H9 (cell line): ENCODE data around the gene AGMO. TPM values are rescaled to one million over a fixed set of nuclear protein-coding genes. Genes with fewer than 3 reads are reported as not detected.

ENCODE experiments used
- DNase-seq: peaks from one replicate; pipeline ENCODE4 v3.0.0-alpha.2; 2017
- H2AFZ ChIP-seq: one replicate; pipeline ENCODE4 v1.6.1; 2013; ENCODE audit warnings: mild to moderate bottlenecking, low read length, control low read depth, moderate library complexity
- H2AK5ac ChIP-seq: 2 replicates; pipeline ENCODE4 v1.6.1; 2013; ENCODE audit warnings: low read length, control low read depth, mixed read lengths; ENCODE audit not compliant: insufficient read length
- H2BK120ac ChIP-seq: one replicate; pipeline ENCODE4 v1.6.1; 2013; ENCODE audit warnings: low read depth, mild to moderate bottlenecking, low read length, control low read depth, inconsistent platforms; ENCODE audit not compliant: poor library complexity, severe bottlenecking
- H2BK12ac ChIP-seq: 2 replicates; pipeline ENCODE4 v1.6.1; 2013; ENCODE audit warnings: low read length, control low read depth, mixed read lengths, low read depth; ENCODE audit not compliant: insufficient read length
- H2BK15ac ChIP-seq: 2 replicates; pipeline ENCODE4 v1.6.1; 2013; ENCODE audit warnings: low read depth, low read length, control low read depth
- H2BK20ac ChIP-seq: one replicate; pipeline ENCODE4 v1.6.1; 2013; ENCODE audit warnings: low read depth, mild to moderate bottlenecking, low read length, control low read depth, inconsistent platforms; ENCODE audit not compliant: poor library complexity, severe bottlenecking
- H2BK5ac ChIP-seq: 2 replicates; pipeline ENCODE4 v1.6.1; 2013; ENCODE audit warnings: low read length, control low read depth, mixed read lengths; ENCODE audit not compliant: insufficient read length
- H3K14ac ChIP-seq: 2 replicates; pipeline ENCODE4 v1.6.1; 2013; ENCODE audit warnings: low read length, control low read depth; ENCODE audit not compliant: insufficient read depth
- H3K18ac ChIP-seq: 2 replicates; pipeline ENCODE4 v1.6.1; 2013; ENCODE audit warnings: low read depth, mild to moderate bottlenecking, mixed read lengths, low read length, control low read depth; ENCODE audit not compliant: insufficient read length
- H3K23ac ChIP-seq: 2 replicates; pipeline ENCODE4 v1.6.1; 2013; ENCODE audit warnings: low read length, control low read depth, mixed read lengths, low read depth; ENCODE audit not compliant: insufficient read length
- H3K23me2 ChIP-seq: 2 replicates; pipeline ENCODE4 v1.6.1; 2013; ENCODE audit warnings: low read depth, mild to moderate bottlenecking, mixed read lengths, low read length, control low read depth; ENCODE audit not compliant: insufficient read length, poor library complexity, severe bottlenecking
- H3K27ac ChIP-seq: 2 replicates; pipeline ENCODE4 v1.5.1; 2013; ENCODE audit warnings: low read length, control low read depth, mixed read lengths, low read depth; ENCODE audit not compliant: insufficient read length
- H3K27me3 ChIP-seq: 2 replicates; pipeline ENCODE4 v1.6.1; 2013; ENCODE audit warnings: low read length, control low read depth, inconsistent platforms; ENCODE audit not compliant: insufficient read depth
- H3K4ac ChIP-seq: 2 replicates; pipeline ENCODE4 v1.6.1; 2013; ENCODE audit warnings: low read depth, mild to moderate bottlenecking, control low read depth, inconsistent platforms, low read length, moderate library complexity
- H3K4me1 ChIP-seq: 2 replicates; pipeline ENCODE4 v1.6.1; 2013; ENCODE audit warnings: low read length, control low read depth, inconsistent platforms; ENCODE audit not compliant: insufficient read depth
- H3K4me2 ChIP-seq: 2 replicates; pipeline ENCODE4 v1.6.1; 2013; ENCODE audit warnings: low read length, control low read depth, mixed read lengths; ENCODE audit not compliant: insufficient read length, insufficient read depth
- H3K56ac ChIP-seq: 2 replicates; pipeline ENCODE4 v1.6.1; 2013; ENCODE audit warnings: low read depth, mild to moderate bottlenecking, mixed read lengths, low read length, control low read depth; ENCODE audit not compliant: insufficient read length
- H3K79me1 ChIP-seq: 2 replicates; pipeline ENCODE4 v1.6.1; 2013; ENCODE audit warnings: low read depth, mild to moderate bottlenecking, moderate library complexity, low read length, control low read depth, inconsistent platforms; ENCODE audit not compliant: insufficient read depth, poor library complexity, severe bottlenecking
- H3K79me2 ChIP-seq: 2 replicates; pipeline ENCODE4 v1.6.1; 2013; ENCODE audit warnings: low read length, control low read depth, inconsistent platforms; ENCODE audit not compliant: insufficient read depth
- H3K9ac ChIP-seq: 2 replicates; pipeline ENCODE4 v1.6.1; 2013; ENCODE audit warnings: low read length, control low read depth, mixed read lengths; ENCODE audit not compliant: insufficient read length; ENCODE audit errors: extremely low read depth
- H3K9me3 ChIP-seq: one replicate; pipeline ENCODE4 v1.6.1; 2013; ENCODE audit warnings: low read depth, low read length, inconsistent platforms; ENCODE audit not compliant: control insufficient read depth
- H3T11ph ChIP-seq: one replicate; pipeline ENCODE4 v1.6.1; 2013; ENCODE audit warnings: mild to moderate bottlenecking, low read length, control low read depth, inconsistent platforms
- H4K20me1 ChIP-seq: one replicate; pipeline ENCODE4 v1.6.1; 2013; ENCODE audit not compliant: control insufficient read depth, insufficient read length, insufficient read depth
- H4K5ac ChIP-seq: 2 replicates; pipeline ENCODE4 v1.6.1; 2013; ENCODE audit warnings: low read depth, mild to moderate bottlenecking, mixed read lengths, low read length, control low read depth; ENCODE audit not compliant: insufficient read length
- H4K8ac ChIP-seq: replicated peaks from 2 replicates; pipeline ENCODE4 v1.6.1; 2013; ENCODE audit warnings: low read length, control low read depth, mixed read lengths, low read depth; ENCODE audit not compliant: insufficient read length
- H4K91ac ChIP-seq: 2 replicates; pipeline ENCODE4 v1.6.1; 2013; ENCODE audit warnings: low read depth, mild to moderate bottlenecking, moderate library complexity, mixed read lengths, low read length, control low read depth; ENCODE audit not compliant: insufficient read length
- H3K27ac Mint-ChIP-seq, 3 experiments: 2 replicates in 2 of 3; 3 replicates in 1 of 3; pipeline ENCODE4 v1.8.0; 2020 to 2021; ENCODE audit warnings: mixed read lengths in 3 of 3, mild to moderate bottlenecking in 1 of 3, moderate library complexity in 1 of 3
- H3K27me3 Mint-ChIP-seq: 2 replicates; pipeline ENCODE4 v1.8.0; 2021; ENCODE audit warnings: low read depth, mild to moderate bottlenecking, moderate library complexity, mixed read lengths
- H3K36me3 Mint-ChIP-seq, 3 experiments: 2 replicates in 2 of 3; 3 replicates in 1 of 3; pipeline ENCODE4 v1.8.0; 2020 to 2021; ENCODE audit warnings: low read depth in 3 of 3, mixed read lengths in 3 of 3; ENCODE audit not compliant: insufficient read depth in 1 of 3
- H3K4me1 Mint-ChIP-seq, 2 experiments: 2 replicates each; pipeline ENCODE4 v1.8.0; 2020; ENCODE audit warnings: mixed read lengths in 2 of 2
- H3K4me3 Mint-ChIP-seq, 2 experiments: 2 replicates in 1 of 2; 3 replicates in 1 of 2; pipeline ENCODE4 v1.8.0; 2020 to 2021; ENCODE audit warnings: mild to moderate bottlenecking in 2 of 2, mixed read lengths in 2 of 2, moderate library complexity in 1 of 2
- H3K9me3 Mint-ChIP-seq, 2 experiments: 2 replicates in 1 of 2; 3 replicates in 1 of 2; pipeline ENCODE4 v1.8.0; 2020; ENCODE audit warnings: mild to moderate bottlenecking in 2 of 2, mixed read lengths in 2 of 2, moderate library complexity in 1 of 2
- WGBS: extraction: QIAGEN DNeasy Blood & Tissue Kit; methylation state at CpG from one replicate; pipeline ENCODE4 v1.1.7; 2013; ENCODE audit warnings: missing lambda C conversion rate, low lambda C conversion rate, mixed read lengths; ENCODE audit not compliant: insufficient read length; ENCODE audit errors: extremely low coverage; 5-methylcytosine and 5-hydroxymethylcytosine counted together
- total RNA-seq: library from RNA; stranded (reverse); gene quantifications from 2 replicates; pipeline ENCODE4 v1.2.1, GENCODE V29; 2021
- TF ChIP-seq, protein P1 (sequence below): fragments of 200-600 bp; sonication (generic); conservative IDR thresholded peaks from 3 replicates; pipeline ENCODE4 v1.8.0; 2021; ENCODE audit warnings: antibody characterized with exemption, mild to moderate bottlenecking

Gene AGMO
- total RNA-seq, 1 experiment from 2014 or later, result 0.70 TPM

DNA sequence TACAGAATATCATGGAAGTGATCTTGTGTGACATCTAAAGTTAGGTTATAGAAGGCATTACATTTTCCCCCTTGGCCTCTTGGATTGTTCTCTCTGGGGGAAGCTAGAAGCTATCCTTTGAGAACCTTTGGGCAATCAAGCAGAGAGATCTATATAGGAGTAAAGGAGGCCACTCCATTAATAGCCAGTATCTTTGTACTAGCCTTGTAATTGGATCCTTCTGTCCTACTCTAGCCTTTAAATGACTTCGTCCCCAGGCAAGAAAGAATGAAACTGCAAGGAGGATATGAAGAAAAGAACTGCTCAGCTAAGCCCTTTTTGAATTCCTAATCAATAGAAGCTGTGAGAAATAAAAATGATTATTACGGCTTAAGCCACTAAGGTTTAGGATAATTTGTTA is 230.9 kb downstream of the AGMO start:
- Mint-ChIP-seq H3K9me3 (no peaks in the 10 kb centered on the region), H3K4me1 (peaks cover 27 to 30% of the 10 kb centered on the region in 2 experiments), H3K36me3 (no peaks in the 10 kb centered on the region), H3K27me3 (no peaks in the 10 kb centered on the region), H3K4me3 (no peak overlapping the region), H3K27ac (no peak overlapping the region)
- H3K27ac ChIP-seq, result no peak overlapping the region
- no peak overlapping the region for H2BK5ac ChIP-seq
- H4K91ac ChIP-seq, result no peak overlapping the region
- no peaks in the 10 kb centered on the region for H3K9me3 ChIP-seq
- H3T11ph ChIP-seq, result no peak overlapping the region
- no peak overlapping the region for H4K8ac ChIP-seq
- no peak overlapping the region for H3K4me2 ChIP-seq
- H2BK15ac ChIP-seq, result no peak overlapping the region
- no peaks in the 10 kb centered on the region for H3K79me2 ChIP-seq
- no peak overlapping the region for H4K5ac ChIP-seq
- DNase-seq, result no peak
- no peak overlapping the region for H3K23ac ChIP-seq
- no peak overlapping the region for H2AFZ ChIP-seq
- H2AK5ac ChIP-seq, result no peak overlapping the region
- H3K4ac ChIP-seq, result no peak overlapping the region
- no peaks in the 10 kb centered on the region for H3K79me1 ChIP-seq
- WGBS, result no CpG with 5 or more reads among the region's 2 CpGs
- no peaks in the 10 kb centered on the region for H4K20me1 ChIP-seq
- no peaks in the 10 kb centered on the region for H3K23me2 ChIP-seq
- H3K9ac ChIP-seq, result no peak overlapping the region
- H3K14ac ChIP-seq, result no peak overlapping the region
- no peak overlapping the region for H3K18ac ChIP-seq
- H3K27me3 ChIP-seq, result no peaks in the 10 kb centered on the region
- no peak overlapping the region for H2BK20ac ChIP-seq
- H3K4me1 ChIP-seq, result peaks cover 2% of the 10 kb centered on the region; the same call in 1 of the 2 replicates
- no peak overlapping the region for H3K56ac ChIP-seq
- H2BK120ac ChIP-seq, result no peak overlapping the region
- TF ChIP-seq, protein P1, sequence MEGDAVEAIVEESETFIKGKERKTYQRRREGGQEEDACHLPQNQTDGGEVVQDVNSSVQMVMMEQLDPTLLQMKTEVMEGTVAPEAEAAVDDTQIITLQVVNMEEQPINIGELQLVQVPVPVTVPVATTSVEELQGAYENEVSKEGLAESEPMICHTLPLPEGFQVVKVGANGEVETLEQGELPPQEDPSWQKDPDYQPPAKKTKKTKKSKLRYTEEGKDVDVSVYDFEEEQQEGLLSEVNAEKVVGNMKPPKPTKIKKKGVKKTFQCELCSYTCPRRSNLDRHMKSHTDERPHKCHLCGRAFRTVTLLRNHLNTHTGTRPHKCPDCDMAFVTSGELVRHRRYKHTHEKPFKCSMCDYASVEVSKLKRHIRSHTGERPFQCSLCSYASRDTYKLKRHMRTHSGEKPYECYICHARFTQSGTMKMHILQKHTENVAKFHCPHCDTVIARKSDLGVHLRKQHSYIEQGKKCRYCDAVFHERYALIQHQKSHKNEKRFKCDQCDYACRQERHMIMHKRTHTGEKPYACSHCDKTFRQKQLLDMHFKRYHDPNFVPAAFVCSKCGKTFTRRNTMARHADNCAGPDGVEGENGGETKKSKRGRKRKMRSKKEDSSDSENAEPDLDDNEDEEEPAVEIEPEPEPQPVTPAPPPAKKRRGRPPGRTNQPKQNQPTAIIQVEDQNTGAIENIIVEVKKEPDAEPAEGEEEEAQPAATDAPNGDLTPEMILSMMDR, result no peak
- no peak overlapping the region for H2BK12ac ChIP-seq
